SKM-1 (cell line): ENCODE measurements around the gene CXCR5.
"Not testable (repeated sequence)": the region's sequence is repeated elsewhere in the genome, so short reads cannot be mapped to it uniquely, and the experiment has no call there.

Experiments used
- DNase-seq: peaks from one replicate; lab custom pipeline; 2025; ENCODE audit not compliant: unreplicated experiment; lab: John Stamatoyannopoulos, UW

The CXCR5 gene, protein sequence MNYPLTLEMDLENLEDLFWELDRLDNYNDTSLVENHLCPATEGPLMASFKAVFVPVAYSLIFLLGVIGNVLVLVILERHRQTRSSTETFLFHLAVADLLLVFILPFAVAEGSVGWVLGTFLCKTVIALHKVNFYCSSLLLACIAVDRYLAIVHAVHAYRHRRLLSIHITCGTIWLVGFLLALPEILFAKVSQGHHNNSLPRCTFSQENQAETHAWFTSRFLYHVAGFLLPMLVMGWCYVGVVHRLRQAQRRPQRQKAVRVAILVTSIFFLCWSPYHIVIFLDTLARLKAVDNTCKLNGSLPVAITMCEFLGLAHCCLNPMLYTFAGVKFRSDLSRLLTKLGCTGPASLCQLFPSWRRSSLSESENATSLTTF

DNA sequence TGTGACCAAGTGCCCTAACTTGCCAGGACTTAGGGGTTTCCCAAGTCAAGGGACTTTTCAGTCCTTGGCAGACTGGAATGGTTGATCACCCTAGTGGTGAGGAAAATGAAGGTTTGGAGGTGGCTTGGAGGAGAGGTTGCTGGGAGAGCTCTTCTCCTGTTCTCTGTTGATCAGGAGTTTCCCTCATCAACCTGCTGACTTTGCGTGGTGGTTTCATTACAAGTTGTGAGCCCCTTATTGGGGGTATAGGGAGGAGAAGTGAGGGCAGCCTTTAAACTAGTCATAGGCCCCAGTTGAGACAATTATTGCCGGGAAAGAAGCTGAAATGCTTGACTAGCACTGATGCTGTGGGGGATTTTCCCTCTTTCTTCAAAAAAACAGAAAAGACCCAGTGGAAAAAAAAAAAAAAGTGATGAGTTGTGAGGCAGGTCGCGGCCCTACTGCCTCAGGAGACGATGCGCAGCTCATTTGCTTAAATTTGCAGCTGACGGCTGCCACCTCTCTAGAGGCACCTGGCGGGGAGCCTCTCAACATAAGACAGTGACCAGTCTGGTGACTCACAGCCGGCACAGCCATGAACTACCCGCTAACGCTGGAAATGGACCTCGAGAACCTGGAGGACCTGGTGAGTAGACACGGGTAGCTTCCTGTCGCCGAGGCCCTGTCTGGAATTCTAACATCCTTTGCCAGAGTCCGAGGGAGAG lies at the start of gene CXCR5:
Gene CXCR5 (plus strand): TSS at position 525 of the 704 bp plus-strand sequence. CDS start 50 bp downstream, at position 575.
- no peak for DNase-seq

DNA sequence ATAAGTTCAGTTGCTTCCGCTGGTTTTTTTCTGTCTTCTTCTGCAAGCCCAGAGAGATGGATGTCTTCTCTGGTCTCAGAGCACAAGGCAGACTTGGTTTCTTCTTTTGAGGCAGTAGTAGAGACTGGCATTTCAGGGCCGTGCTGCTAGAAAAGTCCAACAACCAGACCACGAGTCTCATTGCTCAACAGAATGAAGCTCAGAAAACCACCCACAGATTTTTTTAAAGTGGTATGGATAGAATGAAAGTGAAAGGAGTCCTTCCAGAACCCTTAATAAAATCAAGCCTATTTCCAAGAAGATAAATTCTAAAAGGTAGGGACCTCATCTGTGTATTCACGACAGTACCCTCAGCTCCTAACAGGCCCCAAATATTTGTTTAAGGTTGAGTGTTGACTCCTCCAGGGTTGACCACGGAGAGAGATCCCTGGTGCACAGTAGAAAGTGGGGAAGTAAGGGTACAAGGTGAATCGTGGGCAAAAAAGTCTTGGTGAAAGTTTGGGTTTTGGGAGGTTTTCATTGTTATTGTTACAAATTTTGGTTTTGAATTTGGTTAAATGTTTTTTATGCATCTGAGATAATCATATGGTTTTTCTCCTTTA lies 49.2 kb upstream of the CXCR5 start:
- no peak for DNase-seq

DNA sequence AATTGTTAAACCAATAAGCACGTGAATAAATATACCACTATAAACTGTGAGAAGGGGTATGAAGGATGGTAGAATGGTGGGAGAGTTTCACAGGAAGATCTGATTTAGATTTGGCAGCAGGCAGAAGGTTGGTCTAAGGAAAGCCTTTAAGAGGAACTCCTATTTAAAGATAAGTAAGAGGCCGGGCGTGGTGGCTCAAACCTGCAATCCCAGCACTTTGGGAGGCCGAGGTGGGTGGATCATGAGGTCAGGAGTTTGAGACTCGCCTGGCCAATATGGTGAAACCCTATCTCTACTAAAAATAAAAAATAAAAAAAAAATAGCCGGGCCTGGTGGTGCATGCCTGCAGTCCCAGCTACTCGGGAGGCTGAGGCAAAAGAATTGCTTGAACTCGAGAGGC lies 45.8 kb upstream of the CXCR5 start:
- no peak for DNase-seq

DNA sequence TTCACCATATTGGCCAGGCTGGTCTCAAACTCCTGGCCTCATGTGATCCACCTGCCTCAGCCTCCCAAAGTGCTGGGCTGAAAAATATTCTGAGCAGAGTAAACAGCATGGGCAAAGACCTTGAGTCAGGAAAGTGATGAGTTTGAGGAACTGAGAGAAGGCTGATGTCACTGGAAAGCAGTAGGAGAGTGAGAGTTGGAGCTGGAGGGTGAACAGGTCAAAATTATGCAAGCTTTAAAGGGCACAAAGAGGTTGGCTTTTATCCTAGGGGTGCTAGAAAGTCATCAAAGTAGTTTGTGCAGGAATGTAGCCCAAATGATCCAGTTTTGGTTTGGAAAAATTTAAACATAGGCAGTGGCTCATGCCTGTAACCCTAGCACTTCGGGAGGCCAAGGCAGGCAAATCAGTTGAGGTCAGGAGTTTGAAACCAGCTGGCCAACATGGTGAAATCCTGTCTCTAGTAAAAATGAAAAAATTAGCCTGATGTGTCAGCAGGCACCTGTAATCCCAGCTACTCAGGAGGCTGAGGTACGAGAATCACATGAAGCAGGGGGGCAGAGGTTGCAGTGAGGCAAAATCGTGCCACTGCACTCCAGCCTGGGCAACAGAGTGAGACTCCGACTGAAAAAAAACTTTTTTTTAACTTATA lies 44.7 kb upstream of the CXCR5 start:
- peak; percentile 85 for DNase-seq

DNA sequence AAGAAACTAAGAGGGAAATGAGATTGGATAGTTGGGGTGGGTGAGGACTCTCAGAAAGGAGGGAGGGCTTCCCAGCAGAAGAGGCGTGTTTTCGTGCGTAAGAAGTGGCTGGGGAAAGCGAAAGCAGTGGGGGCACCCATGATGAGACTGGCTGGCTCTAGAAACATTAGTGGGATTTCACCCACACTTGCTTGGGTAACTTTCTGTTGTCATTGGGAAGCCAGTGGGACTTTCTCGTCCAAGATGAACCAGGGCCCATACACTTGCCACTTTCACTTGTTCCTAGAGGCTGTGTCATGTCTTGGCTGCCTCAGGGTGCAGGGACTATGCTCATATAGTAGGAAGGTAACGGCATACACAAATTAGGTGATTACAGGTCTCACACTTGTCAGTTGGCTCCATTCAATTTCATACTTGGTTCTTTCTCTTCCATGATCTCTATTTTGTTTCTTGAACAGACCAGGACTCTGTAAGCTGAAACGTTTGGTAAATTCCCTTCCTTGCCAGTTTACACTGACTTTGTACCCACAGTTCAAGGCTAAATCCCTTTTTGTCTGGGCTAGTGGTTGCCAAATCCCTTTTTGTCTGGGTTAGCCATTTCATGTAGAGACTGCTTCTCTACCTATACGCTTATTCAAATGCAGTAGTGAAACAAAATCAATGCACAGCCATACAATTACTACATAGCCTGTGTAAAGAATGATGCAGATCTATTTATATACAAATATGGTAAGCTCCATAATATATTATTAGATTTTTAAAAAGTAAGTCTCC lies 42.0 kb upstream of the CXCR5 start:
- no peak for DNase-seq

DNA sequence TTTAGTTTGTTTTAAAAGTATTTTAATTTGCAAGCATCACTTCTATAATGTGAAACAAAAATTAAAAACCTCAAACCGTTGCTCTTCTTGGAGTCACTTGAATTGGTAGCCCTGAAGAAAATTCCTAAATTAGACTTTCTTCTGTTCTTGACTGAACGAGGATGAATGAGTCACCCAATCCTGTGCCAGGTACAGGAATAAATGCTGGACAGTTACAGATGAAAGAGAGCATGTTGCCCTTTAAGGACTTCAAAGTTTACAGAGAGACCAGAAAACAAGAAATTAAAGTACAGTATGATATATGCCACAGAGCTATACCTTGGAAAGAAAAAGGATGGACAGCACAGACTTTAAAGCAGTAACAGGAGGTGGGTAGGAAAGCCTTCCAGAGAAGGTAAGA lies 41.3 kb upstream of the CXCR5 start:
- no peak for DNase-seq

DNA sequence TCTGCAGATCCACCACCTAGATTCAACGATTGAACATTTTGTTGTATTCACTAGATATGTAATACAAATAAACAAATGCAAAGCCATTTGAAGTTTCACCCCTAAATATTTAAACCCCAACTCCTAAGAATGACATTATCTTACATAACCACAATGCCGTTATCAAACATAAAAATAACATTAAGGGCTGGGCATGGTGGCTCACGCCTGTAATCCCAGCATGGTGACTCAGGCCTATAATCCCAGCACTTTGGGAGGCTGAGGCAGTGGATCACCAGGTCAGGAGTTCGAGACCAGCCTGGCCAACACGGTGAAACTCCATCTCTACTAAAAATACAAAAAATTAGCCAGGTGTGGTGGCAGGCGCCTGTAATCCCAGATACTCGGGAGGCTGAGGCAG lies 40.8 kb upstream of the CXCR5 start:
- not testable (repeated sequence) for DNase-seq

DNA sequence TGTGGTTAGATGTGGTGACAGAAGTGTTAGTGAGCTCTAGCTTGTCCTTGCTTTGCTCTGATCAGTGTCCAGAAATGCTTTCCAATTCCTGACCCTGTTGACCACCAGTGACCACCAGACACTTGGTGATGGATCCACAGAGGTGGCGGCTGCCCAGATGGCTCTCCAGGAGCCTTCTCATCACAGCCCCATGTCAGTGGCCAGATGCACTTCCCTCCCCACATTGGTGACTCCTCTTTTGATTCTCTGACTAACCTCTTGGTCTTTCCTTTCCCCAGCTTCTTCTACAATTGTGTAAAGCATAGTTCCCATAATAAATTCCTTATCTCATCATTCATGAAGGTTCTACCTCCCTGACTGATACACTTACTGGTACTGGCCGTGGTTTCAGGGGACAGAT lies 40.1 kb upstream of the CXCR5 start:
- DNase-seq, result no peak

DNA sequence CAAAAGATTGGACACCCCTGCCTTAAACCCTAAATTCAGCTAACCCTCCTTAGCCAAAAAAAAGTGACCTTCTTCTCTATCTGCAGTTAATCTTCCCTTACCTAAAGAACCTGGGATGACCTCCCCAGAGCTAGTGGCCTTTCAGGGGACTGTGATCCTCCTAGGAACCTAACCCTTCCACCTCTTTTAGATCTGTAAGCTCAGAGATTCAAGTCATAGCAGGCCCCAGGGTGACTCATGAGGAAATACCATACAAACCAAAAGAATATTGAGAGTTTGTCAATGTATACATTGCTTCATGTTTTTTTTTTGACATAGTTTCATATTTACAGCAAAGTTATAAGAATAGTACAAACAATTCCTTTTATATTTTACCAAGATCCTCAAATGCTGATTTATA lies 38.3 kb upstream of the CXCR5 start:
- DNase-seq, result no peak

DNA sequence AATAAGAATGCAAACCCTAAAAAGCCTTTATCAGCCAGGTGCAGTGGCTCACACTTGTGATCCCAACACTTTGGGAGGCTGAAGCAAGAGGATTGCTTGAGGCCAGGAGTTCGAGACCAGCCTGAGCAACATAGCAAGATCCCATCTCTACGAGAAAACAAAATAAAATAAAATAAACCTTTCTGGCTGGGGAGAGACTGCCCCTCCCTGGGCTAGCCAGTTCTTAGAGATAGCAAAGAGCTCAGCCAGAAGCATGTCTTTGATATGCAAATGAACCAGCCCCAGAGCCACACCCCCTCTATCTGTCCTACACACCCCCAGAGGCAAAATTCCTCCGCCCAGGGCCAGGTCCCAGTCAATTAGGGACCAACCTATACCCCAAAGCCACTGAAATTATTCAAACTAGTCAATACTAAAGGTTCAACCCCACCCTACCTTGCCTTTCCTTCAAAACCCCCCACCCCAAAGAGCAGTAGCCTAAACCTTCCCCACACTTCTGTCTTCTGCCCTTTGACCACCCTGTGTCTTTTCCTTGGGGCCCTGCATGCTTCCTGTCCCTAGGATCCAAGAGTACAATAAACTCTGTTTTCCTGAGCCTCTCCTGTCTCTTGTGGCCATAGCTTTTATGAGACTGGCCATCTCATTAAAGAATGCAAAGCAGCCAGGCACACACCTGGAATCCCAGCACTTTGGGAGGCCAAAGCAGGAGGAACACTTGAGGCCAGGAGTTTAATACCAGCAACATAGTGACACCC lies 37.3 kb upstream of the CXCR5 start:
- DNase-seq, result no peak

DNA sequence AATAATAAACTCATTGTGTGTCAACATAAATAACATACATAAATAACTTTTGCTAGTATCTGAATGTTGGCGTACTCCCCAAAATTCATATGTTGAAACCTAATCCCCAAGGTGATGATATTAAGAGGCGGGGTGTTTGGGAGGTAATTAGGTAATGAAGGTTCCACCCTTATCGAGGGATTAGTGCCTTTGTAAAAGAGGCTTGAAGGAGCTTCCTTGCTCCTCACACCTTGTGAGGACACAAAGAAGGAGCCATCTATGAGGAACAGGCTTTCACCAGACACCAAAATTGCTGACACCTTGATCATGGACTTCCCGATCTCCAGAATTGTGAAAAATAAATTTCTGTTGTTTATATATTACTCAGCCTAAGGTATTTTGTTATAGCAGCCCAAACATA lies 33.9 kb upstream of the CXCR5 start:
- no peak for DNase-seq

DNA sequence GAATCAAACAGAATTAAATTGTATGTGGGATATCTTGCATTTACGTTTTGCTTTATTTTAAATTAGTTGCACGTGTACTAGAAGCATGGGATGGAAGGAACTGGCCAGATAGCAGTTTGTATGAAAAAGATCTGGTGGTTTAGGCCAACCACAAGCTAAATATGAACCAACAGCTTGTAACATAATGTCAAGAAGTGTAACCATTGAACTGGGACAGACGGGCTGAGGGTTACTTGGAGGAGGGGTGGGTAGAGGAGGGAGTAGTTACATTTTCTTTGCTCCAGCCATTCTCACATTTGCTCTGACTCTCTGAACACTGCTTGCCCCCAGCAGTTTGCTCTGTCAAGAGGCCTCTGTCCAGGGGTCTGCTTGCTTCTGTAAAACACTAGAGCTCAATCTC lies 31.7 kb upstream of the CXCR5 start:
- peak; percentile 42 for DNase-seq

DNA sequence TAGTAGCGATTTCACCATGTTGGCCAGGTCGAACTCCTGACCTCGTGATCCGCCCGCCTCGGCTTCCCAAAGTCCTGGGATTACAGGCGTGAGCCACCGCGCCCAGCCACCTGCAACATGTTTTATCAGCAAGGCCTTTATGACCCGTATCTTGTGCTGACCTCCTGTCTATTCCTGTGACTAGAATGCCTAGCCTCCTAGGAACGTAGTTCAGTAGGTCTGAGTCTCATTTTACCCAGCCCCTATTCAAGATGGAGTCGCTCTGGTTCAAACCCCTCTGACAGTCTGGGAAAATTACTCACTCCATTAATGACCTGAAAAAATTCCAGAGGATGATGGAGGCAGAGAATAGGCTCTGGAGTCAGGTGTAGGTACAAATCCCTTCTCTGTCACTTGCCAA lies 30.0 kb upstream of the CXCR5 start:
- DNase-seq, result no peak

DNA sequence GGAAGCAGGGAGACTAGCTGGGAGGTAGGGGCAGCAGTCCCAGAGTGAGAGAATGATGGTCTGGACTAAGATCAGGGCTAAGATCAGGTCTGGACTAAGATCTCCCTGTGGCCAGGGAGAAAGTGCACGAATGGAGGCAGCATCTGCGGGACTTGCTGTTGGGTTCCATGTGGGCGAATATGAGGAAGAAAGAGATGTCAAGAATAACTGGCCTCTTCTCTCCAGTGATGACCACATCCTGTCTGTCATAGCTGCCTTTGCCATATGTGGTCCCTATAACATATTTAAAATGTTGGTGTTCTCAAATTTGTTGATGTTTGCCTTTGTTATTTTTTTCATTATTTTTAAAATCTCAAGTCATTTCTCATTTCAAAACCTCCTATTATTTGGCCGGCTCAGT lies 27.4 kb upstream of the CXCR5 start:
- no peak for DNase-seq

DNA sequence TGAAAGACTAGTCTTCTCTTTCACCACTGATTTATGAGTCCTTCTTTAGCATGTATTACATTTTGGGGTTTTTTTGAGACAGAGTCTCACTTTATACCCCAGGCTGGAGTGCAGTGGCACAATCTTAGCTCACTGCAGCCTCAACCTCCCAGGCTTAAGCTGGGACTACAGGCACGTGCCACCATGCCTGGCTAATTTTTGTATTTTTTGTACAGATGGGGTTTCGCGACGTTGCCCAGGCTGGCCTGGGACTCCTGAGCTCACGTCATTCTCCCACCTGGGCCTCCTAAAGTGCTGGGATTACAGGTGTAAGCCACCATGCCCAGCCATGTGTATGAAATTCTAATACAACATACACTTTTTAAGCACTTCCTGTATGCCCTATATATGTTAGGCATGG lies 26.3 kb upstream of the CXCR5 start:
- DNase-seq, result no peak

DNA sequence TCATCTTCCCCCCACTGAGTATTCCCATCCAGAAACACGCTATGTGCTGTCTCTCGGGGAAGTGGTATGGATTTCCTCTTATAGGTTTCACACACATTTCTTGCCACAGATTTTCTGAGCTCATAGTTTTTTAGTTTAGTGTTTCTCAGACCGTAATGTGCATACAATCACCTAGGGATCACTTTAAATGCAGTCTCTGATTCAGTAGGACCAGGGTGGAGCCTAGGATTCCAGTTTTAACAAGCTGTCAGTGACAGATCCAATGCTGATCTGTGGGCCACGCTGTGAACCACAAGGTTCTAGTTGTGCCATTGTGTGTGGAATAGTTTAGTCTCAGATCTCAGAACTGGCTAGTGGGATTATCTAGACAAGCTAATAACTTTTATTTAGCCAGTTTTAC lies 23.7 kb upstream of the CXCR5 start:
- DNase-seq, result no peak

DNA sequence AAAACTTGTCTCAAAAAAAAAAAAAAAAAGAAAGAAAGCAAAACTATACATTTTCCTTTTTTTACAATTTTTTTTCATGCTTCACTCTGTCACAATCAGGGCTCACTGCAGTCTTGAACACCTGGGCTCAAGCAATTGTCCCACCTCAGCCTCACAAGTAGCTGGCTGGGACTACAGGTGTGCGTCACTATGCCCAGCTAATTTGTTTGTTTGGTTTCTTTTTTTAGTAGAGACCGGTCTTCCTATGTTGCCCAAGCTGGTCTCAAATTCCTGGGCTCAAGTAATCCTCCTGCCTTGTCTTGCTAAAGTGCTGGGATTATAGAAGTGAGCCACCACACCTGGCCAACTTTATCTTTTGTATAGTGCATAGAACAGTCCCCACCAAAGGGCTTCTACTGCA lies 15.0 kb upstream of the CXCR5 start:
- no peak for DNase-seq

DNA sequence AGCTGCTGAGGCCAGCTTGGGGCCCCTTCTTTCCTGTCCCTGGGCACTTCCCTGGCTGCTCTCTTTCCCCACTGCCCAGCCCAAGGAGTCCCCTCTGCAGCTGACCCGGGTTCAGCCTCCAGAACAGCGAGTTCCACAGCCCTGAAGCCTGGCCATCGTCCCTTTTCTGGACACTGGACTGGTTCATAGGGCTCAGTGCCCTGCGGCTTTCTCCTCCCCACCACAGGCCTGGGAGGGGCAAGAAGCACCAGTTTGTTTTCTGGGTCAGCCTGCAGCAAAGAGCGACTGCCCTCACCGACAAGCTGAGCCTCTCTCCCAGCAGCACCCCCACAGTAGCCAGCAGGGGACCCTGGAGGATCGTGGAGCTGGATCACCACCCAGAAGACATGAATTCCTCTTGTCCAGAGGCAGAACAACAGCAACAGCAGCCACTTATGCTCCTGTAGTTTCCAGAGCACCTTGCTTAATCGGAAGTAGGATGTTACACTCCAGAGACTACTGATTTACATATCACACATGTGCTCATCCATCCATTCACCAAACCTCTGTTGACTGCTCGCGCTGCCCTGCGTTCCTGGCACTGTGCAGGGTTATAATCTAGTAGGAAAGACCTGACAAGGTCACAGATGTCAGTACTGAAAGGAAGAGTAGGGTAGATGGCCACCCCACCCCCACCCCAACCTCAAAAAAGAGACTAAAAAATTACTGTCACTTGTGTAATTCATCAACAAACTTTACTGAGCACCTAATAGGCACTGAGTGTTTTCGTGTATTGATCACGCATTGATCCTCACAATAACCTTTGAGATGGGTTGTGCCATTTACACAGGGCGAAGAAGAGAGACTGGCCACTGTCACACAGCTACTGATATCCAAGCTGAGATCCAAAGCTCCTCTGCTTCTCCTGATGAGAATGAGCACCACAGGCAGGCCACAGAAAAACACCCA lies 13.0 kb upstream of the CXCR5 start:
- DNase-seq, result peak; percentile 43

DNA sequence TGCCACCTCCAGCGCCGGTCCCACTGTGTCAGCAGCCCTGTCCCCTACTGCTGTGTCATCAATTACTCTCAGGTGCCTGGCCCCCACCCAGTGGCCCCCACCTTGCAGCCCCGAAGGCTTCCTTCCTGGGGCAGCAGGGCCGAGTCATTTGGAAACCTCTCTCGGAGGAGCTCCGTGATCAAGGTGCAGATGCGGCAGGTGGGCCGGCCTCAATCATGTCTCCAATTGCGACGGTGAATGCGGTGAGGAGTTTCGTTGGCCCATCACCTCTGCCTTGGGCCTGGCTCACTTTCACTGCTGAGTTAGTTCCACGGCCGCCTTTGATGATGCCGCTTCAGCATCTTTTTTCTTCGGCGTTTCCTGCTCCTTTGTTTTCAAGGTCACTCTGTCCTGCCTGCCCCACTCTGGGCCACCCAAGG lies 11.3 kb upstream of the CXCR5 start:
- no peak for DNase-seq
